Caco-2 (cell line): Measurements from ENCODE around the gene FES. TPM values are rescaled to one million over a fixed set of nuclear protein-coding genes. Genes with fewer than 3 reads are reported as not detected.

Experiments
- BruUV-seq: library from RNA; stranded (reverse); fragments of 400-500 nt; replicated peaks from 2 replicates; lab custom pipeline; 2021; lab: Mats Ljungman, UMichigan
- CTCF ChIA-PET: fragments of 300-600 bp; sonication (Branson Sonifier 250); formaldehyde crosslinking; loops from one replicate; lab custom pipeline; 2022; ENCODE audit warnings: antibody characterized with exemption; lab: Charles Lee
- POLR2A ChIA-PET: fragments of 300-600 bp; sonication (Branson Sonifier 250); formaldehyde crosslinking; loops from one replicate; lab custom pipeline; 2022; ENCODE audit warnings: antibody characterized with exemption; lab: Charles Lee
- DNase-seq, 2 experiments: peaks; one replicate each; pipeline versions ENCODE4 v3.0.0 to v3.0.0-alpha.2; 2020 to 2022
- H3K27me3 ChIP-seq: replicated peaks from 2 replicates; pipeline ENCODE4 v1.6.0; 2011; ENCODE audit warnings: low read length; ENCODE audit not compliant: control insufficient read depth, insufficient read depth
- H3K36me3 ChIP-seq: 2 replicates; pipeline ENCODE4 v1.5.1; 2011; ENCODE audit warnings: low read length; ENCODE audit not compliant: control insufficient read depth, insufficient read depth
- H3K4me1 ChIP-seq: fragments of 250-450 bp; sonication (Bioruptor Pico); 2 replicates; pipeline ENCODE4 v1.5.1; 2020; ENCODE audit warnings: mild to moderate bottlenecking
- H3K4me3 ChIP-seq: 2 replicates; pipeline ENCODE4 v1.5.1; 2011; ENCODE audit warnings: low read depth, mild to moderate bottlenecking, control low read depth, low read length
- H3K9me3 ChIP-seq: fragments of 250-450 bp; sonication (Bioruptor Pico); 2 replicates; pipeline ENCODE4 v1.5.1; 2020; ENCODE audit warnings: mild to moderate bottlenecking, moderate library complexity
- H3K27ac Mint-ChIP-seq: one replicate; pipeline ENCODE4 v1.8.0; 2022; ENCODE audit warnings: mixed read lengths; ENCODE audit not compliant: unreplicated experiment
- H3K27me3 Mint-ChIP-seq: one replicate; pipeline ENCODE4 v1.8.0; 2022; ENCODE audit warnings: mixed read lengths; ENCODE audit not compliant: insufficient read depth, unreplicated experiment
- H3K36me3 Mint-ChIP-seq: one replicate; pipeline ENCODE4 v1.8.0; 2022; ENCODE audit warnings: mild to moderate bottlenecking, mixed read lengths; ENCODE audit not compliant: insufficient read depth, unreplicated experiment
- H3K4me1 Mint-ChIP-seq: one replicate; pipeline ENCODE4 v1.8.0; 2022; ENCODE audit warnings: low read depth, mixed read lengths; ENCODE audit not compliant: unreplicated experiment
- H3K4me3 Mint-ChIP-seq: one replicate; pipeline ENCODE4 v1.8.0; 2022; ENCODE audit warnings: mild to moderate bottlenecking, moderate library complexity, mixed read lengths; ENCODE audit not compliant: unreplicated experiment
- H3K9me3 Mint-ChIP-seq: one replicate; pipeline ENCODE4 v1.8.0; 2022; ENCODE audit warnings: mixed read lengths; ENCODE audit not compliant: unreplicated experiment
- CTCF ChIP-seq, 2 experiments: fragments of 200-600 bp in 1 of 2; IDR thresholded peaks; 1 replicate in 1 of 2; 2 replicates in 1 of 2; pipeline versions ENCODE4 v1.5.1 to v1.8.0; 2011 to 2022; ENCODE audit warnings: antibody characterized with exemption in 1 of 2, control low read depth in 1 of 2, inconsistent platforms in 1 of 2, low read depth in 1 of 2, low read length in 1 of 2, mild to moderate bottlenecking in 1 of 2, moderate library complexity in 1 of 2; ENCODE audit not compliant: insufficient read depth in 1 of 2, severe bottlenecking in 1 of 2, unreplicated experiment in 1 of 2
- intact Hi-C: fragments of 100-400 bp; cut with micrococcal nuclease; formaldehyde crosslinking; loops from one replicate; pipeline ENCODE4 v1.10.0; 2022; ENCODE audit not compliant: unreplicated experiment
- total RNA-seq: library from RNA; stranded (reverse); gene quantifications from 2 replicates; pipeline ENCODE4 v1.2.3, GENCODE V29; 2022

FES gene
- total RNA-seq, 1 experiment from 2014 or later: 1.7 TPM

DNA sequence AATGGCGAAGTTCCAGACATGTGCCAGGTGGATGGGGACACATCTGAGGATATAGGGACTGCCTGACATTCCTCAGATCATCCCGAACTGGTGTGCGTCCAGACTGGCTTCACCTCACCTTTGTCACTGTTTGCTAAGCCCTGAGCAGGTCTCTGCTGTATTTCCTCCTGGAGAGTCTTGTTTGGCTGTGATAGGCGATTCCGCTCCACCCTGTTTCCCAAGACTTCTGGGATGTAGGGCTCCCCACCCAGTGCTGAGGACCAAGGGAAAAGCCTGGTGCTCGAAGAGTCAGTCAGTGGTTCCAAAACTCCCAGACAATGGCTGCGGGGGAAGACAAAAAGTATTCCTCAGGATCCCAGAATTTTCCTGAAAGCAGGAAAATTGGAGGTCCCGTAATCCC is 27.0 kb upstream of the FES start:
- no peaks in the 10 kb centered on the region for H3K9me3 Mint-ChIP-seq
- intact Hi-C loops: no loop called here
- DNase-seq: no peak
- POLR2A ChIA-PET: no interaction called here
- Histone ChIP-seq H3K4me1 (peaks cover 37% of the 10 kb centered on the region), H3K9me3 (no peaks in the 10 kb centered on the region), H3K27me3 (no peaks in the 10 kb centered on the region), H3K36me3 (no peaks in the 10 kb centered on the region), H3K4me3 (no peak overlapping the region)
- no peak overlapping the region for H3K27ac Mint-ChIP-seq
- H3K36me3 Mint-ChIP-seq: no peaks in the 10 kb centered on the region
- BruUV-seq: no TSS peak
- peaks cover 7% of the 10 kb centered on the region for H3K4me1 Mint-ChIP-seq
- TF ChIP-seq CTCF (IDR thresholded peaks at IDR 0.05; ENCODE audit: insufficient read depth in 1 of 2, low read depth in 1 of 2, low read length in 1 of 2, severe bottlenecking in 1 of 2, unreplicated experiment in 1 of 2): no peak
- no peaks in the 10 kb centered on the region for H3K27me3 Mint-ChIP-seq
- CTCF ChIA-PET: no interaction called here
- no peak overlapping the region for H3K4me3 Mint-ChIP-seq

DNA sequence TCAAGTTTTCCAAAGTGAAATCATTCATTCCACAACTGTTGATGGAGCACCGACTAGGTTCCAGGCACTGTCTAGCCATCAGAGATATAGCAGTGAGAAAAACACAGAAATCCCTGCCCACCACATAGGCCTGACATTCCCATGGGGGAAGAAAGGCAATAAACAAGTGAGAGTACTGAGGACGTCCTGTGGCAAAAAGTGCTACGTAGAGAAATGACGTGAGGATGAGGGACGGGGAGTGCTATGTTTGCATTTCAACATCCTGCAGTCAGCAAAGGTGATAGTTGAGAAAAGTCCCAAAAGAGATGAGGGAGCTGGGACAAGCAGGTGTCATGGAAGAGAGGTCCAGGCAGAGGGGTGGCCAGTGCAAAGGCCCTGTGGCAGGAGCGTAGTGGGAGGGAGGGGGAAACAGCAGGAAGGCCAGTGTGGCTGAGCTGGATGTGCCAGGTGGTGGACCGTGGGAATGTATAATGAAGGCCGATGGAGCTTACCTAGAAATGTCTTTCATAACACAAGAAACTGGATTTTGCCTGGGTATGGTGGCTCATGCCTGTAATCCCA is 26.3 kb upstream of the FES start:
- Mint-ChIP-seq H3K9me3 (no peaks in the 10 kb centered on the region), H3K4me1 (peaks cover 7% of the 10 kb centered on the region), H3K36me3 (no peaks in the 10 kb centered on the region), H3K27me3 (no peaks in the 10 kb centered on the region), H3K27ac (no peak overlapping the region), H3K4me3 (no peak overlapping the region)
- CTCF ChIA-PET: no interaction called here
- no peak for DNase-seq
- no peak for TF ChIP-seq CTCF (IDR thresholded peaks at IDR 0.05; ENCODE audit: insufficient read depth in 1 of 2, low read depth in 1 of 2, low read length in 1 of 2, severe bottlenecking in 1 of 2, unreplicated experiment in 1 of 2)
- no peaks in the 10 kb centered on the region for H3K36me3 ChIP-seq
- no peak overlapping the region for H3K4me3 ChIP-seq
- H3K4me1 ChIP-seq: peaks cover 37% of the 10 kb centered on the region
- H3K27me3 ChIP-seq: no peaks in the 10 kb centered on the region
- POLR2A ChIA-PET: no interaction called here
- H3K9me3 ChIP-seq: no peaks in the 10 kb centered on the region
- intact Hi-C loops: no loop called here
- BruUV-seq: no TSS peak

DNA sequence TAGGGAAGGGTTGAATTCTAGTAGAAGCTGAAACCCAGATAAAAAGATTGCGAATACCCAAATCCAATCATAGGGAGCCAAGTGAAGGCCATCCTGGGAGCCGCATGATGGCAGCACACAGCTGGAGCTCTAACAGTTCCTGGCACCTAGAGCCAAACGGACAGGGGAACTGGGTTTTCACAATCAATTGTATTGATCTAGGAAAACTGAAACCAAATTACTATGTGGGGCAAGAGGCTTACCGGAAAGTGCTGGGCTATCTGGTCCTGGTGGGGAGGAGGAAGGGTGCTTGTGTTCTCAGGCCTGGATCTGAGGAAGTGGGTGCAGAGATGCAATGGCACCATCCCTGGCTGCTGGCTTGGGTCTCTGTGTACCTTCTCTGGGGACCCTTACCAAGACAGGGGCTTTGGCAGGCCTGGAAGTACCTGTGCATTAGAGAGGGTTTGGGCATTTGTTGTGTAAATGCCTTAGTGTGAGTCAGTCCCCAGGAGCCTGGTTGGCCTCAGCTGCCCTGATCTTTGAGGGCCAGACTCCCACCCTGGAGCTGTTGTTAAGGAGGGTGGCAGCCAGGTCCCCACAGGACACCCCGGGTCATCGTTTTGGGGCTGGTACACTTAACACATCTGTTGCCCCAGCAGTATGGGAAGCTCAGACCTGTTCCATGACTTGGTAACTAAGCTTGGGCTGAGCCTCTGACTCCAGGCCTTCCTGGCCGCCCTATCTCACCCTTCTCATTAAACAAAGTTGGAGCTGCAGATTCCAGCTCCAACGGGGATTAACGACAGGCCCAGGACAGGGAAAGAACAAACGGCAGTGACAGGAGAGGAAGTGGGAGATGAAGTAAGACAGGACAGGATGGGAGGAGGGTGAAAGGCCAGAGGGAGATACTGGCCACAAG is 24.8 kb upstream of the FES start:
- peaks cover 7% of the 10 kb centered on the region for H3K4me1 Mint-ChIP-seq
- no peak overlapping the region for H3K27ac Mint-ChIP-seq
- H3K27me3 ChIP-seq: no peaks in the 10 kb centered on the region
- H3K9me3 Mint-ChIP-seq: no peaks in the 10 kb centered on the region
- no peaks in the 10 kb centered on the region for H3K36me3 ChIP-seq
- DNase-seq: no peak
- H3K27me3 Mint-ChIP-seq: no peaks in the 10 kb centered on the region
- no peak for TF ChIP-seq CTCF (IDR thresholded peaks at IDR 0.05; ENCODE audit: insufficient read depth in 1 of 2, low read depth in 1 of 2, low read length in 1 of 2, severe bottlenecking in 1 of 2, unreplicated experiment in 1 of 2)
- no peak overlapping the region for H3K4me3 Mint-ChIP-seq
- no peaks in the 10 kb centered on the region for H3K36me3 Mint-ChIP-seq
- no peaks in the 10 kb centered on the region for H3K9me3 ChIP-seq
- no TSS peak for BruUV-seq
- intact Hi-C loops: no loop called here
- H3K4me1 ChIP-seq: peaks cover 37% of the 10 kb centered on the region
- ChIA-PET POLR2A (interaction anchor here (0.6 to 0.7 kb wide), 3 partner anchors 119 to 445 kb away, joined by 3 to 8 read pairs (median 6); no protein-coding TSS in a partner anchor), CTCF (interaction anchor here (1.0 kb wide), 1 partner anchor 9 kb away, joined by 3 read pairs; the partner anchor contains the start of gene FURIN)
- H3K4me3 ChIP-seq: no peak overlapping the region
